NCI-H345 treated with DMSO at 0.1 percent for 48 hours (cell line): Measurements from ENCODE around the gene INHBE.

Source experiments
- DNase-seq: peaks from one replicate; lab custom pipeline; 2025; ENCODE audit not compliant: unreplicated experiment; lab: John Stamatoyannopoulos, UW

The INHBE gene

DNA sequence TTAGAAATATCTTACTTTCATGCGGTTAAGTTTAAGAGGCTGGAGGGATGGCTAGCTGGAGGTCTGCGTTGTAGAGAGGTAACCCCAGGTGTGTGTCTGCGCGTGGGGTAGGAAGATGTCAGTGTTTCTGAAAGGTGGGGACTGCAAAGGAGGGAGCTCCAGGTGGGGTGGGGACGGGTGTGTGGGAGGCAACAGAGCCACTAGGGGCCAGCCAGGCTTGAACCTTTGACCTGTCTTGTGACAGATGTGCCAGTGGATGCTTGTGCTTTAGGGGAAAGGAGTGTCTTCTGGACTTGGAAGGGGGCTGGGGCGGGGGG lies 5.3 kb downstream of the INHBE start:
- no peak for DNase-seq

DNA sequence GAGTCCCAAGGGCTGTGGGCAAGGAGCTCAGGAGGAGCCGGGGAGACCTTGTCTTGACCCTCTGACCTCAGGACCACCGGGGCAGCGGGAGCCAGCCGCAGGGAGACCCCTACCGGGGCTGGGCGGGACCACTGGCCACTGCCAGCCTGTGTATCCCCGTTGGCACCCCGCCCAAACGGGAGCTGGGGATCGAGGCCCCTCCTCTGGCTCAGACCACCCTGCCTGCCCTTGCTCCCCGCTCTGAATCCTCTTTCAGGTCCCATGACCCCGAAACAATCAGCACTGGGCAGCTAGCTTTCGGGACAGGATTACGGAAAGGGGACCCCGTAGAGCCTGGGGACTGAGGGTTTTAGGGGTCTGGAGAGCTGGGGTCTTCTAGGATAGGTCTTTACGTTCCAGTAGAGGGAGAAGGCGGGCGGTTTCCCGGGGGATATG lies 5.8 kb downstream of the INHBE start:
- no peak for DNase-seq

DNA sequence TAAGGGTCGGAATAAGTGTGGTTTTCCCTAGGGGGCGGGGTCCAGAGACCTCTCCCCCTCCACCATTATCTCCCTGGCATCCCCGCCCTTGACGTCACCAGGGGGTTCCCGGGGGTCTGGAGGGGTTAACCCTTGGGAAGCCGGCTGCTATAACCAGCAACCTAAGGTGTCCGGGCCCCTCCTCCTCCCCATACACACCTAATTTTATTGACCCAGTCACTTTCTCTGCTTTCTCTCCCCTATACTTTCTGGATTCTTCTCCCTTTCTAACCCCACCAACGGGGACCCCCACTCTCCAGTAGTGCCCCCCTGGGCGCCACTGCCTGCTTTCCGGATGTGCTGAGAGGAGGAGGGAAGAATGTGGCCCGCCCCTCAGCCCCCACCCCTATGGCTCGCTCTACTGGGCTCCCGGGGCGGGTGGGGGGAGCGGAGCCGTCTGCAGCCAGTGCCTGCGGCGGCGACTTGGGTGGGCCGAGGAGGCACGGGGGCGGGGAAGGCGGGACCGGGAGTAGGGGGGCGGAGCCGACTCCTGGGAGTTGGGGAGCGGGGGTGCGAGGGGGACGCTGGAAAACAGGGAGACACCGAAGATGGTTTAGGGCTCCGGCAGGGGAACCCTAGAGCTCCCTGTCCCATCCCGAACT lies 6.3 kb downstream of the INHBE start:
- no peak for DNase-seq

DNA sequence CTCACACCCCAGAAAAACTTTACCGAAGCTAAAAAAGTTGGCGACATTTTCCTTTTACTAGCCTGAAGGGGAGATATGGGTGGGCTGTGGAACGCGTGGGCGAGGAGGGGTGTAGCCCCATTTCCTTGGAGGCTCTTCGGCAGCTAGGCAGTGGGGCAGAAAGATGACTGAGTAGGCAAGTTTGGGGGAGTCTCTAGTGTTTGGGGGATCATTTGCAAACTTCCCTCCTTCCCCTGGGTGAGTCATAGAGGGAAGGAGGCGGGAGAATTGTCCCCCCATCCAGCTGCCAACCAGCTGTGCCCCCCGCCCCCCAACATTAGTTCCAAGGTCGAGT lies 6.8 kb downstream of the INHBE start:
- DNase-seq, result no peak

DNA sequence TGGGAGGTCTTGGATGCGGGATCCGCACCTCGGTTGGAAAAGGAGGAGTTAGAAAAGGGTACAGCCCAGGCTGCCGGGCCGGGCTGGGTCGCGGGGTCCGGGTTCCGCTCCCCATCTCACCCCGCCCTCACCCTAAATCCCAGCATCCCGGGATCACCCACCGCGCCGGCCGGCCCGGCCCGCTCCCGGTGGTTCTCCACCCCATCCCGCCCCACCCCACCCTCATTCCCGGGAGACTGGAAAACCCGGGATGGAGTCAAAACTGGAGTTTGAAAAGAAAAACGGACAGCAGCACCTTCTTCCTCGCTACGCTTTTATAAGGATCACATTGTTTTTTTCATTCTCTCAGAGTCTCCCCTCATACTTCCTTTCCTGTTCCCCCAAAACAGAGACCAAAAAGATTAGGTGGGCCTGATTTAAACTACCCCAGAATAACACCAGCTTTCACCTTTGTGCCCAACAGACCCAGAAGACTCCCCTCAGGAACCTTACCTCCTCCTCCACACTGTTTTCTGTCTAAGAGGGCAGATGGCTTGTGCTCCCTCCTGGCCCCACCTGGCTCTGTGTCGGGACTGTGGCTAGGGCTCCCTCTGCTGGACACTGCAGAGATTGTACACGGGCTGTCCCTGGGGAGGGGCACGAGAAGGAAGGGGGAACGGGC lies 7.3 kb downstream of the INHBE start:
- peak; percentile 91 for DNase-seq

DNA sequence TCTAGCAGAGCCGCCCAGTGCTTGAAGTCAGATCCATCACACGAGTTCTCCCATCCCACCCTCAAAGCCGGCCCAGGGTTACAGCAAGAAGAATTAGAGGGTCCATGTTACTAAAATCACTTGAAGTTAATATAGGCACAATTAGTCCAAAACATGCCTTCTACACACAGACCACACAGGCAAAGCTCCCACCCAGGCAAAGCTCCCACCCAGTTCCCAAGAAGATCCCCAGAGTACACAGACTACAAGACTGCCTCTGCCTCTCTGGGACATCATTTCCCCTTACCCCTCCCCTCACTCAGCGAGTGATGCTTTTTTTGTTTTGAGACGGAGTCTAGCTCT lies 7.8 kb downstream of the INHBE start:
- no peak for DNase-seq

DNA sequence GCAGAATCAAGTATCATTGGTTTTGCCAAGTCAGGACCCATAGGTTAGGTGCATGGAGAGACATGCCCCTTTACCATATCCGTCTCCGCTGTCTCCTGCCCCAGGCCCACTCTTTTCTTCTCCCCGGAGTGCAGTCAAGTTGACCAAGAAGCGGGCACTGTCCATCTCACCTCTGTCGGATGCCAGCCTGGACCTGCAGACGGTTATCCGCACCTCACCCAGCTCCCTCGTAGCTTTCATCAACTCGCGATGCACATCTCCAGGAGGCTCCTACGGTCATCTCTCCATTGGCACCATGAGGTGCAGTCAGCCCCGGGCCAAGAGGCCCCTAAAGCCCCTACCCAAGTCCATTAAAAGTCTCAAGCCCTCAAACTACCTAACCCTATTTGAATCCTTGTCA lies 9.5 kb downstream of the INHBE start:
- DNase-seq, result no peak

DNA sequence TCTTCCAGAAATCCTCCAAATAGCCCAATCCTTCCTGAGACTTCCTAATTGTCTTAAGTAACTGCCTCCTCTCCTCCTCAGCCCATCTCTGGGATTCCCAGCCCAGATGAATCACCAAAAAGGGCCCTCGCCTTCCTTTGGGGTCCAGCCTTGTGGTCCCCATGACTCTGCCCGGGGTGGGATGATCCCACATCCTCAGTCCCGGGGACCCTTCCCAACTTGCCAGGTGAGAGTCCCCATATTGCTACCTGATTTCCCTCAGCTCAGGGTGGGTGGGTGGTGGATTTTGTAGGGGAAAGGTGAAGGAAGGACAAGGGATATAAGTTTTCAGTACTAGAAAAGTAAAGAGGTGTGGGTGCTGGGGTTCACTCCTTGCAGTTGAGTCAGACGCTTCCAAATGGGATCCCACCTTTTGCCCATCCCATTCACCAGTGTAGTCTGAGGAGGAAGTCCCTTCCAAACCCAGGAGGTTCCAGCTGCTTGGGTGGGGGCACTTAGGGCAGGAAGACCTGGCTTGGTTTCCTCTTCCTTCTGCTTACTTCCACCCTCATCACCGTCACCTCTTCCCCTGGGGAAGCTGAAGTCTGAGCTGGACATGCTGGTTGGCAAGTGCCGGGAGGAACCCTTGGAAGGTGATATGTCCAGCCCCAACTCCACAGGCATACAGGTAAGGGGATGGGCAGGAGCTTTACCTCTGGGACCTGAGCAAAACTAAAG lies 10.1 kb downstream of the INHBE start:
- no peak for DNase-seq

DNA sequence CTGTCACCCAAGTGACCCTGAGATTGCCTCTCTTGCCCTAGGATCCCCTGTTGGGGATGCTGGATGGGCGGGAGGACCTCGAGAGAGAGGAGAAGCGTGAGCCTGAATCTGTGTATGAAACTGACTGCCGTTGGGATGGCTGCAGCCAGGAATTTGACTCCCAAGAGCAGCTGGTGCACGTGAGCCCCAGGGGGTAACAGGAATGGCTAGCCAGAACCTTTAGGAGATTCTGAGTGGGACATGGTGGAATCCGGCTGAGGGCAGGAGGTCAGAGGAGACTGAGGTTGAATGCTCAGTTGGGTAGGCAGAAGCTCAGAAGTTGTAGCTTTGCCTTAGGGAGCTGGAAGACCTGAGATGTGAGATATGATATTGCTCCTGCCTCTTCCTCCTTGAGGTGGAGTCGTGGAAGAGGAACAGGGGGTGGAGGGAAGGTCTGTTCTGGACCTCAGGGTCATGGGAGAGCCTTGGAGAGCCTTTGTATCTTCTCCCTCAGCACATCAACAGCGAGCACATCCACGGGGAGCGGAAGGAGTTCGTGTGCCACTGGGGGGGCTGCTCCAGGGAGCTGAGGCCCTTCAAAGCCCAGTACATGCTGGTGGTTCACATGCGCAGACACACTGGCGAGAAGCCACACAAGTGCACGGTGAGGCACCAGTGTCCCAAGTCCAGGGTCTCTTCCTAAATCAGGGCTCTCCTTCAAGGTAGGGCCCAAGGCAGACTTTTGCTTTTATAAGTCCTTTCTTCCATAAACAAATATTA lies 10.8 kb downstream of the INHBE start:
- DNase-seq, result no peak

DNA sequence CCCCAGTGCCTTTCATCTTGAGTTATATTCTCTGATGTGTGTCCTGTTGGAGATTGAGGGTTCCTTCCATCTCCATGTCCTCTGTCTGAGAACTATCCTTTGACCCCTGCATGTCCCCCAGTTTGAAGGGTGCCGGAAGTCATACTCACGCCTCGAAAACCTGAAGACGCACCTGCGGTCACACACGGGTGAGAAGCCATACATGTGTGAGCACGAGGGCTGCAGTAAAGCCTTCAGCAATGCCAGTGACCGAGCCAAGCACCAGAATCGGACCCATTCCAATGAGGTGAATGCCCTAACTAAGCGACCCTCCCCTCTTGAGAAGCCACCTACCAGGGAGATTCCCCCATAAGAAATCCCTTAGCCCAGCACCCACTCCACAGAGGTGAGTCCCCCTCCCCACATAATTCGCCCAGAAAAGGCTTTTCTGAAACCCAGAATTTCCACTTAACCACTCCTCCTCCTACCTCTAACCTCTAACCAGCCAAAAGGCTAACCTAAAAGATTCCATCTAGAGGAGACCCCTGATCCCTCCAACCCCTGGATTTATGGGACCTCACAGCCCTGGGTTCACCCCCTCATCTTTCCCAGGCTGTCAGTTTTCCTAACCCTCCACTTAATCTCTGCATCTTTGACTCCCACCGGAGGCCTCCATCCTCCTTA lies 12.2 kb downstream of the INHBE start:
- DNase-seq, result no peak

DNA sequence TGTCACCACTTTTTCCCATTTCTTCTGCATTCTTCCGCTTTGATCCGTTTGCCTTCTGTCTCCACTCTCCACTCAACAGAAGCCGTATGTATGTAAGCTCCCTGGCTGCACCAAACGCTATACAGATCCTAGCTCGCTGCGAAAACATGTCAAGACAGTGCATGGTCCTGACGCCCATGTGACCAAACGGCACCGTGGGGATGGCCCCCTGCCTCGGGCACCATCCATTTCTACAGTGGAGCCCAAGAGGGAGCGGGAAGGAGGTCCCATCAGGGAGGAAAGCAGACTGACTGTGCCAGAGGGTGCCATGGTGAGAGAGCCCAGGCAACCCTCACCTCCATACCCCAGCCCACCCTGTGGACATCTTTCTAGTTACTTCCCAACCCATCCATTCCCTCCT lies 12.8 kb downstream of the INHBE start:
- DNase-seq, result no peak

DNA sequence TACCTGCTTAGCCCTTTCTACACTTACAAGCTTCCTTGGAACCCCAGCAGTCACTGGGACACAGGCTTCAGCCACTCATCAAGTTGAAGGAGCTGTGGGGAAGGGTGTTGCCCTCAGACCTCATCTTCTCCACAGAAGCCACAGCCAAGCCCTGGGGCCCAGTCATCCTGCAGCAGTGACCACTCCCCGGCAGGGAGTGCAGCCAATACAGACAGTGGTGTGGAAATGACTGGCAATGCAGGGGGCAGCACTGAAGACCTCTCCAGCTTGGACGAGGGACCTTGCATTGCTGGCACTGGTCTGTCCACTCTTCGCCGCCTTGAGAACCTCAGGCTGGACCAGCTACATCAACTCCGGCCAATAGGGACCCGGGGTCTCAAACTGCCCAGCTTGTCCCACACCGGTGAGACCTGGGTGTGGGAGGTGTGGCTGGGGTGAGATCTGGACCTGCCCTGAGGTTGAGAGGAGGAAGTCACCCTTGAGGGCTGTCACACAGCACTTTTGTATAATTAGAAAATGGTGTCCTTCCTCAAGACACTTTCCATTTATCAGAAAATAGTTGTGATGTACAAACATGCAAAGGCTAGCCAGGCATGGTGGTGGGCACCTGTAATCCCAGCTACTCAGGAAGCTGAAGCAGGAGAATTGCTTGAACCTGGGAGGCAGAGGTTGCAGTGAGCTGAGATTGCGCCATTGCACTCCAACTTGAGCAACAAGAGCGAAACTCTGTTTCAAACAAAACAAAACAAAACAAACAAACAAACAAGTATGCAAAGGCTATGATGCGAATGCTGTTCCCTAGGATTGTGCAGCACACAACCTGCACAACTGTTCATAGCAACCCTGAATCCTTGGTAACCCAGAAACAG lies 14.4 kb downstream of the INHBE start:
- DNase-seq, result no peak

DNA sequence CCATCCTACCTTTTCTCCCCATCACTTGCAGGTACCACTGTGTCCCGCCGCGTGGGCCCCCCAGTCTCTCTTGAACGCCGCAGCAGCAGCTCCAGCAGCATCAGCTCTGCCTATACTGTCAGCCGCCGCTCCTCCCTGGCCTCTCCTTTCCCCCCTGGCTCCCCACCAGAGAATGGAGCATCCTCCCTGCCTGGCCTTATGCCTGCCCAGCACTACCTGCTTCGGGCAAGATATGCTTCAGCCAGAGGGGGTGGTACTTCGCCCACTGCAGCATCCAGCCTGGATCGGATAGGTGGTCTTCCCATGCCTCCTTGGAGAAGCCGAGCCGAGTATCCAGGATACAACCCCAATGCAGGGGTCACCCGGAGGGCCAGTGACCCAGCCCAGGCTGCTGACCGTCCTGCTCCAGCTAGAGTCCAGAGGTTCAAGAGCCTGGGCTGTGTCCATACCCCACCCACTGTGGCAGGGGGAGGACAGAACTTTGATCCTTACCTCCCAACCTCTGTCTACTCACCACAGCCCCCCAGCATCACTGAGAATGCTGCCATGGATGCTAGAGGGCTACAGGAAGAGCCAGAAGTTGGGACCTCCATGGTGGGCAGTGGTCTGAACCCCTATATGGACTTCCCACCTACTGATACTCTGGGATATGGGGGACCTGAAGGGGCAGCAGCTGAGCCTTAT lies 15.3 kb downstream of the INHBE start:
- no peak for DNase-seq

DNA sequence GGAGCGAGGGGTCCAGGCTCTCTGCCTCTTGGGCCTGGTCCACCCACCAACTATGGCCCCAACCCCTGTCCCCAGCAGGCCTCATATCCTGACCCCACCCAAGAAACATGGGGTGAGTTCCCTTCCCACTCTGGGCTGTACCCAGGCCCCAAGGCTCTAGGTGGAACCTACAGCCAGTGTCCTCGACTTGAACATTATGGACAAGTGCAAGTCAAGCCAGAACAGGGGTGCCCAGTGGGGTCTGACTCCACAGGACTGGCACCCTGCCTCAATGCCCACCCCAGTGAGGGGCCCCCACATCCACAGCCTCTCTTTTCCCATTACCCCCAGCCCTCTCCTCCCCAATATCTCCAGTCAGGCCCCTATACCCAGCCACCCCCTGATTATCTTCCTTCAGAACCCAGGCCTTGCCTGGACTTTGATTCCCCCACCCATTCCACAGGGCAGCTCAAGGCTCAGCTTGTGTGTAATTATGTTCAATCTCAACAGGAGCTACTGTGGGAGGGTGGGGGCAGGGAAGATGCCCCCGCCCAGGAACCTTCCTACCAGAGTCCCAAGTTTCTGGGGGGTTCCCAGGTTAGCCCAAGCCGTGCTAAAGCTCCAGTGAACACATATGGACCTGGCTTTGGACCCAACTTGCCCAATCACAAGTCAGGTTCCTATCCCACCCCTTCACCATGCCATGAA lies 16.0 kb downstream of the INHBE start:
- DNase-seq, result no peak

DNA sequence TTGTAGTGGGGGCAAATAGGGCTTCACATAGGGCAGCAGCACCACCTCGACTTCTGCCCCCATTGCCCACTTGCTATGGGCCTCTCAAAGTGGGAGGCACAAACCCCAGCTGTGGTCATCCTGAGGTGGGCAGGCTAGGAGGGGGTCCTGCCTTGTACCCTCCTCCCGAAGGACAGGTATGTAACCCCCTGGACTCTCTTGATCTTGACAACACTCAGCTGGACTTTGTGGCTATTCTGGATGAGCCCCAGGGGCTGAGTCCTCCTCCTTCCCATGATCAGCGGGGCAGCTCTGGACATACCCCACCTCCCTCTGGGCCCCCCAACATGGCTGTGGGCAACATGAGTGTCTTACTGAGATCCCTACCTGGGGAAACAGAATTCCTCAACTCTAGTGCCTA lies 16.6 kb downstream of the INHBE start:
- DNase-seq, result no peak

DNA sequence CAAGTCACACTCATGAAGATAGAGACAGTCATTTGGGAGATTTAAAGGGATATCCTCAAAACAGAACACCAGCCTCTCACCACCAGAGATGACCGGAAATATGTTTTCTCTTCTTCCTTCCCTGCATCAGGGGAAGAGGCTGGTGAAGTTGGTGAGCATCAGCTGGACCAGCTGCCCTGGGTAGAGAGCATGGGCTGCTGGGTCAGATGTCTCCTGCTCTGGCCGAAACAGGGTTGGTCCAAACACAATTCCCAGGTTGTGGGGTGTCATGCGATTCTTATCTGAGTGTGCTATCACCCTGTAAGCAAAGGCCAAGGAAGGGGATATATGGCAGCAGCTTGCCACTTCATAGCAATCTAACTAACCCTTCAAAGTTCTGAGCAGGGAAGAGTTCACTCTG lies 17.3 kb downstream of the INHBE start:
- no peak for DNase-seq

DNA sequence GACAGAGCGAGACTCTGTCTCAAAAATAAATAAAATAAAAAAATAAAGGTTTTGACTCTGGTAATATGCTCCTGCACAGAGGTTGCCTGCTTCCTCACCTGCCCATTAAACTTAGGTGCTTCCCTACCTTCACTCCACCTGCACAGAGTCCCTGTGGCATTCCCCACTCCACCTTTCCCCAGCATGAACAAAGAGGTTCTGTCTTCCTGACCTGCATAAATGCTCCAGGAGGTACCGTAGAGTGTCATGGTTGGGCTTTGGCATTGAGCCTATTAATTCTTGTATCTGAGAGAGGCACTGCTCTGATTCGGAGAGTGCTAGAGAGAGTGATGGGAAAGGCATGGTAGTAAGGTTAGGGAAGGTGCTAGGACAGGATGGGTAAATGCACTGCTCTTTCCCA lies 18.3 kb downstream of the INHBE start:
- DNase-seq, result no peak

DNA sequence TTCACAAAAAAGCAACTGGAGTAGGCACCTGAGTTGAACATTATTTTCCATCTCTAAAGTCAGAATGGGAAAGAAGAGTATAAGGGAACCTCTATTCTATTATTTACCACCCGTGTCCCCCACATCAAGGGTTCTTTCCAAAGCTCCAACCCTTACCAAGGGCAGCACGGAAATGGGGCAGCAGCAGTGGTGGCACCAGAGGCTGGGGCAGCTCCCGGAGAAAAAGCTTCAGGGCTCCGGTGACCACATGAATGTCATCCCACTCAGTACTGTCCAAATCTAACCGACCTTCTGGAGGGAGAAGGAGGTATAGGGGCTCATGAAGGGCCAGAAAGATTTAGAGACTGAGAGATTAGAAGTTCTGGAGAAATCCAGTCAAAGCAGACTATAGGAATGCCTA lies 18.8 kb downstream of the INHBE start:
- no peak for DNase-seq

DNA sequence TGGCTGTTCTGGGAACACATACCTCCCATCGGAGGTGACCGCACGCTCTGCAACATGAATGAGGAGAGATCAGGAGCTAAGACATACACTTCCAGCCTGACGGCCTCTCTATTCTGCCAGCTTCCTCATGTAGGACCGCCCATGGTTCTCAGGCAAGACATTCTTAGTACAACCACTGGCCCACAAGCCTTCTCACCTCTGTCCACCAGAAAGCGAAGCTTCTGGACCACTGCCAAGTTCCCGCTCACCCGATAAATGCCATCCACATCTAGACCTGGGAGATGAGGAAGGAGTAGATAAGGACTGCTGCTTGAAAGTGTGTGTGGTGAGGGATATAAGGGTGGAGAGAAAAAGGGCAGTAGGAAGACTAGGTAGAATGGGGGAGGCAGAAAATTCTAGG lies 19.3 kb downstream of the INHBE start:
- DNase-seq, result no peak

DNA sequence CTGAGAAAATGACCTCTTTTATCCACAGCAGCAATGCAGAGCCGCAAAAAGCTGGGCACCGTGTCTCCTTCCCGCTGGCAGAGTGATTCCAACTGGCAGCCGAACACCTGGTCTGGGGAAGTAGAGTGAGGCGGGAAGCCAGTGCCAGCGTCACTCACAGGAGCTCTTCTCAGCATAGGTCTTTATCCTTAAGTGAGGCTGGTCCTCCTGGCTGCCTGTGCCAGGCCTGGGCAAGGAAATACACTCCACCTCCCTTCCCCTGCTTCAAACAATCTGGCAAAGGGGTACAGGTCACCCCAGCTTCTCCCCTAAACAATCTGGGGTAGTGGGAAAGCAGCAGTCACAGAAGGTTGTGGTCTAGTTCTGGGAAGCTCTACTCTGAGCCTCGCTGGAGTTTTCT lies 19.8 kb downstream of the INHBE start:
- no peak for DNase-seq
